GM08714 (cell line): Measurements from ENCODE around the gene MYOZ2.

ENCODE experiments used
- H3K4me3 ChIP-seq: fragments of 200-500 bp; sonication (Bioruptor generic); 2 replicates; pipeline ENCODE4 v1.5.1; 2014; ENCODE audit warnings: mild to moderate bottlenecking, low read length, inconsistent platforms
- ZNF274 ChIP-seq: IDR thresholded peaks from 2 replicates; pipeline ENCODE4 v1.6.1; 2012; ENCODE audit warnings: mild to moderate bottlenecking, low read depth, low read length

Gene MYOZ2

DNA sequence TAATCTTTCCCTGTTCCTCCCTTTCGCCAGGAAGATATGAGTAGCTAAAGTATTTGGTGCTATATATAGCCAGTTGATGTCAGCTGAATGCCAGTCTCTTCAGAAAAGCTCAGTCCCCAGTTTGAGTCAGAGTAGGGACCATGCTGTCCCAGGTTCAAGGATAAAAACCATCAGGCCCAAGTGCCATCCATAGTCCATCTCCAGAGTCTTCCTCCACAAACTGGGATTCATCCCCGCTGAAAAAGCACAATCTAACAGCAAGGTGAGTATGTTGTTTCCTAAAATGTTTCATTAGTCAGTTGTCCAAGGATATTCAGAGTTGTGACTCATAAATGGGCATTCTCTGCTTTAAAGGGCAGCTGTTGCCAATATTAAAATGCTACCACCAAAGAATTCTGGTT lies at the start of gene MYOZ2:
Gene MYOZ2 (plus strand): TSS at position 112 of the 401 bp plus-strand sequence. CDS start 694 bp downstream, outside the sequence.
- no peak for TF ChIP-seq ZNF274
- H3K4me3 ChIP-seq = no peak within 1 kb of the TSS

DNA sequence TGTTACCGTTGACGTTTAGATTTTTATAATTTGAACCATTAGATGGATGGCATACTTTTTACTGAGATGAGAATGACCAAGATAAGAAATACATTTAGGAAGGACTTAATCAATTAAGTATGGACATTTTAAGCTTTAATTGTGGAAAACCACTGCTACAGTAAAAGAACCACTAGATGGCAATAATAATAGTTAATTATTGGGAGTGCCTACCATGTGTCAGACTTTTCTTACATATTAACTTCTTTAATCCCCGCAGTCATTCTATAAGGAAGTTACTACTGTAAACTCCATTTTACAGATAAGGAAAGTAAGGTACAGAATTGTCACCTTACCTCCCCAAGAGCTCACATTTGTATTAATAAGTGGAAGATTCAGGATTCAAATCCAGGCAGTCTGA lies 48.5 kb upstream of the MYOZ2 start:
- no peak overlapping the region for H3K4me3 ChIP-seq
- no peak for TF ChIP-seq ZNF274

DNA sequence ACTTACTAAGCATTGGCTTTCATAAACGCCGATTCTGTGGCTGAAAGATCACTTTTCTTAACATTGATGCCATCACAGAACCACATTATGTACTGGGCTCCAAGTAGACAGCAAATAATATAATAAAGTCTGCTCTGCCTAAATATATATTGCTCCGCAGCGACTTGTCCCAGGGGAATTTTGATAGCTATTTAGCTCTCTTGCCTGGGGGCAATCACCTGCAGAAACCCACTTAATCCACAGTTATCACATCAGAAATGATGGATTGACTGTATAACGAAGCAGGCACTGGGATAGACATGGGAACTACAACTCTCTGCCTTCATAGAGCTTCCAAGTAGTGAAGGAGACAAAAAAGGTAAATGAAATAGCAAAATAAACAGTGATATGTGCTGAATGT lies 48.0 kb upstream of the MYOZ2 start:
- TF ChIP-seq ZNF274 = no peak
- no peak overlapping the region for H3K4me3 ChIP-seq

DNA sequence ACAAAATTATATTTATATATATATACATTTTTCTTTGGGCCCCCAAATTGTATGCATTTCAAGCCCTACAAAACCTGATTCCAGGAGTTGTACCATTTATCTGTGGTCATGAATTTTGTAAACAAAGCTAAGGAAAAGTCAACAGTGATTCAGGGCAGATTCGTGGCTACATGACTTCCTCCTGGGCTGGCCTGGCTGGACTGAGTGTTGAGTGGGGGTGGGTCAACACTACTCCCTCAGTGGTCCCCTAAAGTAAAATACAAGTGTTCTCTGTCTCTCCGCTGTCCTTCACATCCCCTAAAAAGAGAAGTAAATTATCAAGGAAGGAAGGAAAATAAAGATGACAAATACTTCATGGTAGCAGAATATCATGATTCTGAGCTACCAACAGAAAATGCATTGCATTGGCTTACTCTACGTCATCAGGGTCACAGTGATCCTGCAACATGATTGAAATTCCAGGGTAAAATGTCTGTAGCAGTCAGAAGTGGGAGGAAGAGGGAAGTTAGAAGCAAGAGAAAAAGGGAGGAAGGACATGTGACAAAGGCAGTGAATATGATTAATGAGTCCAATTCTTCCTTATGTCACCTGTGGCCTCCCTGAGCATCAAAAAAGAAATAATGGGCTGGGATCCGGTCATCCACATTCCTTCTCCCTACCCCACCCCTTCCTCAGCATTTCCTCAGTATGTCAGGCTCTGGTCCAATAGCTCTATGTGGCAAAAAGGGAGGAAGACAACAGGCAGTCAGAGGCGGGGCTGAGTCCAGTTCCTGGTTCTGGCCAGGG lies 42.4 kb upstream of the MYOZ2 start:
- TF ChIP-seq ZNF274 = no peak

DNA sequence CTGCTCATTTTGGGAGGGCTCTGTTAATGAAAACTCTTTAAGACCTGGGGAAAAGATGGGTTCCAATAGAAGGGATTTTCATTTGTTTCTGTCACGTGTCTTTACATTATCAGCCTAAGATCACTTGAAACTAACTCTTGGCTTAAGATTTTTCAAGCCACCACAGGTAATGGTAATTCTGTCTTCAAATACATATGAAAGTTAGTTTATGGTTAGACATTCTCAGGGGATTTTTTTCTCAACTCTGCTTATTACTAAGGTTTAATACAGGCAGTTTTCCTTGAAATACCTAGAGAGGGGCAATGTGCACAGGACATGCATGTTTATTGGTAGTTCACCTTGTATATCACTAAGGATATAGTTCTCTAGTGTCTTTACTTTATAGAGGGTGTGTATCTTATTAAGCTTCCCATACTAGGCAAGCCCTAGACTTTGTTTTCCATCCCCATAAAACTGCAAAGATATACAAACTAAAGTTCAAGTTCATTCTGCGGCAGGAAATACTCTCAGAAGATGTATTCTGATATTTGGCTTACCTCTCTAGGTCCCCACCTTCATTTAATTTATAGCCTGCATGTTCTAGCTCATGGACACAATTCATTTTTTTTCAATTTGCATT lies 38.2 kb upstream of the MYOZ2 start:
- no peak overlapping the region for H3K4me3 ChIP-seq
- no peak for TF ChIP-seq ZNF274

More for the DNA sequence above, 42.4 kb upstream of the MYOZ2 start:
- no peak overlapping the region for H3K4me3 ChIP-seq

DNA sequence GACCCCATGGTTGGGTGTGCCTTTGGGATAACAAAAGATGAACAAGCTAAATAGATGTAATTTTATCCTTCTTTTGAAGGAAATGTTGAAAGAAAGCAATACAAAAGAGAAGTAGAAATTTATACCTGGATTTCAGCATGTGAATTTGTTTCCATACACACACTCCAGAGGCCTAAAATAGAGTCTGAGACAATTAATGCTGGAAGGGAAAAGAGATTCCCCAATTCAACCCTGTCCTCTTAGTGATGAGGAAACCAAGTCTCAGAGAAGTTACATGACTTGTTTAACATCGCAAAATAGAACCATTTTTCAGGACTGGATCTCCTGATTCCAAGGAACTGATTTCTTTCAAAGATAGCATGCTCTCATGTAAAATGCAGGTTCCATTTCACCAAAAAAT lies 37.3 kb upstream of the MYOZ2 start:
- no peak for TF ChIP-seq ZNF274
- H3K4me3 ChIP-seq = no peak overlapping the region

DNA sequence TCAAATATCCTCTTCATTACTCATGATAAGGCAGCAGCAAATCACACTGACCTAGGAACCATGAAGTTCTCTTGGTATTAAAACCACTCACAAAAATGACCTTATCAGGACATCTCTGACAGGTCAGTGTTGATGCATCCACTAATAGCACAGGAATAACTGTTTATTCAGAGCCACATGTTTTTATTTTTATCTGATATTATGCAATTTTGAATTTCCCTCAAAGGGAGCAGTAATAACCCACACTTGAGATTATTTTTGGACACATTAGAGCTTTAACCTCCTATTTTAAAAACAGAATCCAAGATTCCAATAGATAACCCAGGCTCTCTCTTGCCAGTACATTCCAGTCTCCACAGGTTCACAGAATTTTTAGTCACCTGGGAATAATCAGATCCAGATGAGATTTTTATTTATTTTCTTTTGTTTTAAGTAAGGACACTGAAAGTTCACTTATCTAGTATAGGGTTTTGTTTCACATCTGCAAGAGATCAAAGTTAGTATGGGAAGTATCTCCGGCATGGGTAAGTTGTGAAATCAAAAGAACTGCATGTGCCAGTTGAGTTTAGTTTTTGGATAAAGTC lies 36.3 kb upstream of the MYOZ2 start:
- no peak overlapping the region for H3K4me3 ChIP-seq

DNA sequence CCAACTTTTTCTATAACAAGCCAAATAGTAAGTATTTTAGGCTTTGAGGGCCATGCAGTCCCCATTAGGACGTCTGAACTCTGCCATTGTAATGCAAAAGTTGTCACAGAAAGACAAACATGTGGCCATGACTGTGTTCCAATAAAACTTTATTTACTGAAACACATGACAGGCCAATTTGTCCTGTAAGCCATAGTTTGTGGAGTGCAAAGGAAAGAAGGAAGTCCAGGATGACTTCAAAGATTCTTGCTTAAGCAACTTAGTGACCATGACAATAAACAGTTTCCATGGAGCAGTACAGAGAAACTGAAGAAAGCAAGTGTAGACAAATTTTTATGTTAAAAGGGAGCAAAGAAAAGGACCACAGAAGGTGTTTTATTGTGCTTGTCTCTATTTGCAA lies 35.0 kb upstream of the MYOZ2 start:
- no peak overlapping the region for H3K4me3 ChIP-seq
- no peak for TF ChIP-seq ZNF274

More for the DNA sequence above, 36.3 kb upstream of the MYOZ2 start:
- no peak for TF ChIP-seq ZNF274

DNA sequence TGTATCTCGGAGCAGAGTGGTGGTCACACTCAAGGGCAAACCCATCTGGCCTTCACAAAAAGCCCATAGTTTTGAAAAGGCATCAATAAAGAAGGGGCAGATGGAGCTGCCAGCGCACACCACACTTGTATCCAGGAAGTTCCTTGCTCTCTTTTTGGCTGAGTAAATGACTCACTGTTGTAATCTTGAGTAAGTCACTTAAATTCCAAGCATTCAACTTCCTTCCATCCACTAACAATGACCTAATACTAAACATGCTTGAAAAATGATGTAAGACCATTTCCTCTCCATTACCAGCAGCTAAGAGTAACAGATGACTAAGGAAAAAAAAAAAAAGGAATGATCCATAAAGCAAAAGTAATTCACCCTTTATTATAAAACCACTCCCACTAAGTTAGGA lies 32.4 kb upstream of the MYOZ2 start:
- TF ChIP-seq ZNF274 = no peak
- no peak overlapping the region for H3K4me3 ChIP-seq

DNA sequence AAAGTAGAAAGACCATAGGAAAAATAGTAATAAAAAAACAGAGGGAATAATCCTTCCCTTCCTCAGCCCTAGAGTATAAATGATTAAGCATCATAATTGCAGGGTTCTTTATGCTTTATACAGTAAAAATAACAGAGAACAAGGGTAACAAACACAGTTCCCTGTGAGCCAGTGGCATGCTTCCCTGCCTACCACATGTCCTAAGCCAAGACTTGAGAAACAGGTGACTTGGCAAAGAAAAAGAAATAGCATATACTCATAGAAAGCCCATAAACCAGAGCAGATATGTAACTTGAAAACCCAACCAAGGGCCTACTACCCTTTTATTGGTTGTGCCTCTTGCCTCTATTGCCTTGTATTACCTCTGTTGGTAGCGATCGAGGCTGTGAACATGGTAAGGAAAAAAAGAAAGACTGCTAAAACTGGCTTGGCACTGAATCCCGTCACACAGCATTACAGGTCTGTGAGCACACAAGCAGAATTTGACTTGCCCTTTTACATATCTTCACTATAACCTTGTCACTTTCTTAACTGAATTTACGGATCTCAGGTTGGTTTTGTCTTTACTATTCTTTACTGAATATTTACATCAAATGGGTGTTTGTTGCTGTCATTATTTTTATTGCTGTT lies 30.9 kb upstream of the MYOZ2 start:
- H3K4me3 ChIP-seq = no peak overlapping the region
- no peak for TF ChIP-seq ZNF274

DNA sequence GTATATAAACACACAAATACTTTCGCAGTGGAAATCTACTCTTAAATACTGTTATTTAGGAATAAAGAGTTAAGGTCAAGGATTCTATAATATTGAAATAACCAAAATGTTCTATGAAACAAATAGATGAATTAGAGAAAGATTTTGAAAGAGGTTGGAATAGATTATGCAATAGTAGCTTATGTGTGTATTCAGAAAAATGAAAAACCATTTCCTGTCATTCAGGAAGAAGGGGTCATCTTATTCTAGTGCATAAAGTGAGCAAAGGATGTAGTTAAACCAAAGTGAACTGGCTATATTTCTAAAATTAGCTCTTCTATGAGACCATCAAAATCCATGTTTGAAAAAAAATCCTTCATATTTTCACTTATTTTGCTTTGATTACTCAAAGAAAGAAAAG lies 30.0 kb upstream of the MYOZ2 start:
- H3K4me3 ChIP-seq = no peak overlapping the region
- no peak for TF ChIP-seq ZNF274

DNA sequence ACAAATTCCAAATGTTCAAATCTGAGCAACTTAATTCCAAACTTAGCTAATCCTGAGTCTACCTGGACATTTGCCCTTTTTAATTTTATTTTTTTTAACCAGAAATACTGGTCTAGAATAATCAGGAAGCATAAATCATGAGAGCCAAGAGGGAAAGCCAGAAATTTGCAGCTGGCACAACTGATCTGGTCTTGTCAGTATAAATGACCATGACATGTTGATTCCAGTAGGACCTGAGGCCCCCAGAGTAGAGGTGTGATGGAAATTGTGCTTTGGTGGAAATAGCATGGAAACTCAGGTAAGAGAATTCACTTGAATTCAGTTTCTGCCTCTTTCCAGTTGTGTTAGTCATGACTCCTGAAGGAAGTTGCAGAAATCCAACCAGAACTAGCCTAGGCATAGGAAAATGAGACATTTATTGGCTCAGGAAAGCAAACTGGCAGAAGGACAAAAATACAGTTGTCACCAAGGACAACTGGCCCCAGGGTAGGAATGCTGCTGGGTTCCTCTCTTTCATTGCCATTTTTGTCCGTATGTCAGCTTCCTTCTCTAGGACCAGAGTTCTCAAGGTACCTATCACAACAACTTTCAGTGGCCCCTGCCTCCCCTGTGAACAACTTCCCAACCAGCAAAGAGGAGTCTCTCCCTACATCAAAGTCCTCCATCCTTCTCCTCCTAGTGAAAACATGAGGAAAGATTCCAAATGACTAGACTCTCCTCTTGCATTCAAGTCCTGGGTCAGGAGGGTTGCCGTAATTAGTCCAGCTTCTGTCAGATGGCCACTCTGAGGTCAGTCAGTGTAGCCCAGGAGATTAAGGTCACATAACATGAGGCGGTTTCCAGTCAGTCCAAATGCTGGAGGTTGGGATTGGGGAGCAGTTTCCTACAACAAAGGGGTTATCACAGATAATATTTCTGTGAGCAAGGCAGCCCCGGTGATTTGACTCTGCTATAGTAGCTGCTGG lies 29.3 kb upstream of the MYOZ2 start:
- no peak for TF ChIP-seq ZNF274
- H3K4me3 ChIP-seq = no peak overlapping the region

DNA sequence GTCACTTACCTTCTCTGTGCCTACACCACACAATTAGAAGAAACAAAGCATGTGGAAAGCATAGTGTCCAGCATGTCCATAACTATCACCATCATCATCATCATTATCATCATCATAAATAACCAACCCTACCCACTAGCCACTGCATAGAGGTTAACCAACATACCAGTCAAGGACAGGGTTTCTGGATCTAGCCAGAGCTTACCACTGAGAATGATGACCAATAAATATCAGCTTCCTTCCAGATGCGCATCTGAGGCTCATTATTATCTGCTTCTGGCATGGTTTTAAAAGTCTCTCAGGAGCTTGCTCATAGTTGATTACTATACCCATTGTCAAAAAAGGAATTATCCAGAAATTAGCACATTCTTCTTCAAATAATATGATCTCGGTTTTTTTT lies 25.5 kb upstream of the MYOZ2 start:
- H3K4me3 ChIP-seq = no peak overlapping the region
- TF ChIP-seq ZNF274 = no peak

DNA sequence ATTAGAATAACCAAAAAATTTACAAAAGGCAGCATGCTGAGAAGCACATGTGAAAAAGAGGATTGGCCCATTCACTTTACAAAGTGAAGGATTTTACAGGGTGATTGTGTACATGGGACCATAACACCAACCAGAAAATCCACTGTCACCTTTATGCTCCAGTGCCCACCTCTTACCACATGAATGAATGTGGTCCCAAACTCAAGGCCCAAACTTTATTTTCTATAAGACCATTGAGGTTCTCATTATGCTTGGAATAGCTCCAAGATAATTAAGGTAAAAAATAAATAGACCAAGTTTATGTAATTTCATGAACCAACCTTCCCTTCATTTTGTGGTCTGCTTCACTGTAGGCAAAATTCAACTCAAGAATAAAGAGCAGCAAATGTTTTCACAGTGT lies 24.3 kb upstream of the MYOZ2 start:
- no peak overlapping the region for H3K4me3 ChIP-seq
- no peak for TF ChIP-seq ZNF274
